Kidney epithelial cell (primary cell): Measurements from ENCODE around the gene CALD1. TPM values are rescaled to one million over a fixed set of nuclear protein-coding genes. Genes with fewer than 3 reads are reported as not detected.

Source experiments
- DNase-seq: peaks from one replicate; pipeline ENCODE4 v3.0.0-alpha.2; 2010; ENCODE audit warnings: low read depth
- H3K27me3 ChIP-seq: 2 replicates; pipeline ENCODE4 v1.6.0; 2011; ENCODE audit warnings: low read length; ENCODE audit not compliant: control insufficient read depth, insufficient read depth
- H3K36me3 ChIP-seq: 2 replicates; pipeline ENCODE4 v1.5.1; 2011; ENCODE audit warnings: low read length; ENCODE audit not compliant: control insufficient read depth, insufficient read depth
- H3K4me3 ChIP-seq: 2 replicates; pipeline ENCODE4 v1.5.1; 2011; ENCODE audit warnings: low read depth, mild to moderate bottlenecking, control low read depth, low read length
- total RNA-seq: library from RNA; depleted of rRNA; stranded (reverse); fragments of >200 nt; gene quantifications from 2 replicates; pipeline ENCODE4 v1.2.3, GENCODE V29; 2015
- TF ChIP-seq, protein P1 (sequence below): IDR thresholded peaks from 2 replicates; pipeline ENCODE4 v1.5.1; 2011; ENCODE audit warnings: mild to moderate bottlenecking, moderate library complexity, low read length, control low read depth, inconsistent platforms; ENCODE audit not compliant: insufficient read depth, poor library complexity, severe bottlenecking

The CALD1 gene
- total RNA-seq, 1 donor from 2014 or later: 255 TPM

- no peak overlapping the region for H3K4me3 ChIP-seq
- TF ChIP-seq, protein P1, sequence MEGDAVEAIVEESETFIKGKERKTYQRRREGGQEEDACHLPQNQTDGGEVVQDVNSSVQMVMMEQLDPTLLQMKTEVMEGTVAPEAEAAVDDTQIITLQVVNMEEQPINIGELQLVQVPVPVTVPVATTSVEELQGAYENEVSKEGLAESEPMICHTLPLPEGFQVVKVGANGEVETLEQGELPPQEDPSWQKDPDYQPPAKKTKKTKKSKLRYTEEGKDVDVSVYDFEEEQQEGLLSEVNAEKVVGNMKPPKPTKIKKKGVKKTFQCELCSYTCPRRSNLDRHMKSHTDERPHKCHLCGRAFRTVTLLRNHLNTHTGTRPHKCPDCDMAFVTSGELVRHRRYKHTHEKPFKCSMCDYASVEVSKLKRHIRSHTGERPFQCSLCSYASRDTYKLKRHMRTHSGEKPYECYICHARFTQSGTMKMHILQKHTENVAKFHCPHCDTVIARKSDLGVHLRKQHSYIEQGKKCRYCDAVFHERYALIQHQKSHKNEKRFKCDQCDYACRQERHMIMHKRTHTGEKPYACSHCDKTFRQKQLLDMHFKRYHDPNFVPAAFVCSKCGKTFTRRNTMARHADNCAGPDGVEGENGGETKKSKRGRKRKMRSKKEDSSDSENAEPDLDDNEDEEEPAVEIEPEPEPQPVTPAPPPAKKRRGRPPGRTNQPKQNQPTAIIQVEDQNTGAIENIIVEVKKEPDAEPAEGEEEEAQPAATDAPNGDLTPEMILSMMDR: no peak
- no peaks in the 10 kb centered on the region for H3K36me3 ChIP-seq
- DNase-seq: no peak
- H3K27me3 ChIP-seq: no peaks in the 10 kb centered on the region
Observed at GRCh38 chr7:134771889-134772288, 7.5 kb upstream of the CALD1 start.

- no peak for DNase-seq
- H3K4me3 ChIP-seq: no peak overlapping the region
- no peaks in the 10 kb centered on the region for H3K27me3 ChIP-seq
- no peaks in the 10 kb centered on the region for H3K36me3 ChIP-seq
- TF ChIP-seq, protein P1: no peak
Observed at GRCh38 chr7:134772401-134772800, 7.0 kb upstream of the CALD1 start.

DNA sequence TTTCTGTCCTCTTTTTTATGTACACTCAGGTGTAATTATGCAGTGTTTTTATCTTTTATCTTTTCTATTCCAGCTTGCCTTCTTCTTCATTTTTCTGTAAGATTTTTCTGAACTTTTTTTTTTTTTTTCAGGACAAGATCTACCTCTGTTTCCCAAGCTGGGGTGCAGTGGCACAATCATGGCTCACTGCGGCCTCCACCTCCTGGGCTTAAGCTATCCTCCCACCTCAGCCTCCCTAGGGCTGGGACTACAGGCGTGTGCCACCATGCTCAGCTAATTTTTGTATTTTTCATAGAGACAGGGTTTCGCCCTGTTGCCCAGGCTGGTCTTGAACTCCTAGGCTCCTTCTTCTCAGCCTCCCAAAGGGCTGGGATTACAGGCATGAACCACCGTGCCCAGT is 6.3 kb upstream of the CALD1 start:
- no peak overlapping the region for H3K4me3 ChIP-seq
- no peaks in the 10 kb centered on the region for H3K36me3 ChIP-seq
- DNase-seq: no peak
- TF ChIP-seq, protein P1: no peak
- no peaks in the 10 kb centered on the region for H3K27me3 ChIP-seq

DNA sequence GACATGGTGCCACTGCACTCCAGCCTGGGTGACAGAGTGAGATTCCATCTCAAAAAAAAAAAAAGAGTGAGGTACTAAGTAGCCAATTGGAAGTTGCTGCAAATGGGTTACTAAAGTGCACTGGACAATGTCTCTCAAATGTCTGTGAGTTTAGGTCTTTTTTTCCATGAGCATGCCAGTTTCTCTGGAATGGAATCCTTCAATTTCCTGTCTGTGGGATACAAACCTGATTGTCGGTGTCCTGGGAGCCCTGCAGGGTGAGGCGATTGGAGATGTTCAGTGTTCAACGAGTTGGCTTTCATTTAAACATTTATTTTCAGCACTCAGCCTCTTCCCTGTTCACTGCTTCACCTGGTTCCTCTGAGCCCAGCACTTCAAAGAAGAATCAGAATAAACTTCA is 5.3 kb upstream of the CALD1 start:
- TF ChIP-seq, protein P1: no peak
- Histone ChIP-seq H3K36me3 (no peaks in the 10 kb centered on the region), H3K27me3 (no peaks in the 10 kb centered on the region), H3K4me3 (no peak overlapping the region)
- no peak for DNase-seq

- DNase-seq: no peak
- H3K27me3 ChIP-seq: no peaks in the 10 kb centered on the region
- H3K4me3 ChIP-seq: no peak overlapping the region
- no peaks in the 10 kb centered on the region for H3K36me3 ChIP-seq
- TF ChIP-seq, protein P1: no peak
Observed at GRCh38 chr7:134777470-134777869, 2.0 kb upstream of the CALD1 start.

- peaks cover 3% of the 10 kb centered on the region for H3K36me3 ChIP-seq
- TF ChIP-seq, protein P1: no peak
- no peaks in the 10 kb centered on the region for H3K27me3 ChIP-seq
- H3K4me3 ChIP-seq: no peak overlapping the region
- DNase-seq: no peak
Observed at GRCh38 chr7:134777908-134778580, 1.4 kb upstream of the CALD1 start.
